Urinary bladder (tissue), 4 donors: ENCODE measurements around the gene PPIP5K2. TPM values are rescaled to one million over a fixed set of nuclear protein-coding genes. Genes with fewer than 3 reads are reported as not detected.

Experiments
- DNase-seq: peaks from one replicate; pipeline ENCODE4 v3.0.0-alpha.2; 2015; ENCODE audit errors: extremely low spot score
- H3K27ac ChIP-seq: one replicate; pipeline ENCODE4 v1.5.1; 2013; ENCODE audit warnings: low read depth, mild to moderate bottlenecking, moderate library complexity
- H3K36me3 ChIP-seq: one replicate; pipeline ENCODE4 v1.6.1; 2013; ENCODE audit warnings: mild to moderate bottlenecking, moderate library complexity; ENCODE audit not compliant: insufficient read depth
- H3K4me1 ChIP-seq: one replicate; pipeline ENCODE4 v1.6.1; 2013; ENCODE audit warnings: mild to moderate bottlenecking, moderate library complexity; ENCODE audit not compliant: insufficient read depth
- H3K4me3 ChIP-seq: one replicate; pipeline ENCODE4 v1.5.1; 2013; ENCODE audit warnings: low read depth, low read length
- WGBS: extraction: QIAGEN DNeasy Blood & Tissue Kit; methylation state at CpG from one replicate; pipeline ENCODE4 v1.1.7; 2013; 5-methylcytosine and 5-hydroxymethylcytosine counted together
- polyA plus RNA-seq: library from polyadenylated mRNA; stranded (reverse); fragments of 200-250 nt; gene quantifications from one replicate; pipeline ENCODE4 v1.2.3, GENCODE V29; 2013
- total RNA-seq: library from RNA; depleted of rRNA; stranded (reverse); fragments of >200 nt; gene quantifications from one replicate; pipeline ENCODE4 v1.2.3, GENCODE V29; 2014
- donor health status: healthy with polysubstance abuse.
- donor health status: healthy.

The PPIP5K2 gene
- total and polyA plus RNA-seq, 2 donors = 13.8 to 143 TPM

GRCh38 chr5:103224118-103224893 is 104.2 kb downstream of the PPIP5K2 start:
- H3K4me3 ChIP-seq = no peak overlapping the region
- H3K27ac ChIP-seq = no peak overlapping the region
- no peaks in the 10 kb centered on the region for H3K4me1 ChIP-seq
- DNase-seq = no peak
- WGBS = 55% methylated on average over 11 of the region's 11 CpGs
- no peaks in the 10 kb centered on the region for H3K36me3 ChIP-seq

- Histone ChIP-seq H3K4me1 (no peaks in the 10 kb centered on the region), H3K27ac (no peak overlapping the region), H3K4me3 (no peak overlapping the region), H3K36me3 (no peaks in the 10 kb centered on the region)
- no peak for DNase-seq
- 85% methylated on average over 5 of the region's 5 CpGs for WGBS
These were observed 104.8 kb downstream of the PPIP5K2 start for GRCh38 chr5:103224894-103225246.

GRCh38 chr5:103228061-103228460 is 108.0 kb downstream of the PPIP5K2 start:
- WGBS = 84% methylated on average over 5 of the region's 5 CpGs
- H3K4me1 ChIP-seq = no peaks in the 10 kb centered on the region
- H3K36me3 ChIP-seq = no peaks in the 10 kb centered on the region
- no peak overlapping the region for H3K4me3 ChIP-seq
- no peak overlapping the region for H3K27ac ChIP-seq
- no peak for DNase-seq

- 81% methylated on average over 1 of the region's 1 CpG for WGBS
- Histone ChIP-seq H3K4me3 (no peak overlapping the region), H3K36me3 (no peaks in the 10 kb centered on the region), H3K27ac (no peak overlapping the region), H3K4me1 (no peaks in the 10 kb centered on the region)
- no peak for DNase-seq
These were observed 108.5 kb downstream of the PPIP5K2 start for GRCh38 chr5:103228588-103228987.

GRCh38 chr5:103232393-103232999 is 112.4 kb downstream of the PPIP5K2 start:
- 78% methylated on average over 7 of the region's 7 CpGs for WGBS
- no peak for DNase-seq

GRCh38 chr5:103234239-103234975 is 114.3 kb downstream of the PPIP5K2 start:
- Histone ChIP-seq H3K36me3 (no peaks in the 10 kb centered on the region), H3K27ac (no peak overlapping the region), H3K4me1 (no peaks in the 10 kb centered on the region), H3K4me3 (no peak overlapping the region)
- no peak for DNase-seq
- WGBS = 81% methylated on average over 4 of the region's 4 CpGs

More at GRCh38 chr5:103232393-103232999, 112.4 kb downstream of the PPIP5K2 start:
- Histone ChIP-seq H3K4me1 (no peaks in the 10 kb centered on the region), H3K27ac (no peak overlapping the region), H3K36me3 (no peaks in the 10 kb centered on the region), H3K4me3 (no peak overlapping the region)

- Histone ChIP-seq H3K27ac (no peak overlapping the region), H3K4me3 (no peak overlapping the region), H3K36me3 (no peaks in the 10 kb centered on the region), H3K4me1 (no peaks in the 10 kb centered on the region)
- WGBS = 80% methylated on average over 1 of the region's 1 CpG
- DNase-seq = no peak
These were observed 115.8 kb downstream of the PPIP5K2 start for GRCh38 chr5:103235891-103236290.

GRCh38 chr5:103237778-103238177 is 117.7 kb downstream of the PPIP5K2 start:
- no peak overlapping the region for H3K27ac ChIP-seq
- no peaks in the 10 kb centered on the region for H3K4me1 ChIP-seq
- WGBS = 84% methylated on average over 1 of the region's 1 CpG
- H3K36me3 ChIP-seq = no peaks in the 10 kb centered on the region
- DNase-seq = no peak
- no peak overlapping the region for H3K4me3 ChIP-seq

- H3K4me1 ChIP-seq = no peaks in the 10 kb centered on the region
- H3K36me3 ChIP-seq = no peaks in the 10 kb centered on the region
- H3K27ac ChIP-seq = no peak overlapping the region
- H3K4me3 ChIP-seq = no peak overlapping the region
- 35% methylated on average over 2 of the region's 2 CpGs for WGBS
- no peak for DNase-seq
These were observed 123.6 kb downstream of the PPIP5K2 start for GRCh38 chr5:103243665-103244064.

GRCh38 chr5:103244398-103244797 is 124.3 kb downstream of the PPIP5K2 start:
- Histone ChIP-seq H3K4me1 (no peaks in the 10 kb centered on the region), H3K36me3 (no peaks in the 10 kb centered on the region), H3K27ac (no peak overlapping the region), H3K4me3 (no peak overlapping the region)
- DNase-seq = no peak

- WGBS = 89% methylated on average over 4 of the region's 4 CpGs
- H3K4me3 ChIP-seq = no peak overlapping the region
- H3K4me1 ChIP-seq = no peaks in the 10 kb centered on the region
- no peaks in the 10 kb centered on the region for H3K36me3 ChIP-seq
- DNase-seq = no peak
- H3K27ac ChIP-seq = no peak overlapping the region
These were observed 125.7 kb downstream of the PPIP5K2 start for GRCh38 chr5:103245761-103246160.

GRCh38 chr5:103247118-103247517 is 127.0 kb downstream of the PPIP5K2 start:
- 96% methylated on average over 1 of the region's 1 CpG for WGBS
- no peaks in the 10 kb centered on the region for H3K36me3 ChIP-seq
- DNase-seq = no peak
- H3K27ac ChIP-seq = no peak overlapping the region
- H3K4me3 ChIP-seq = no peak overlapping the region
- H3K4me1 ChIP-seq = no peaks in the 10 kb centered on the region

GRCh38 chr5:103249068-103249467 is 129.0 kb downstream of the PPIP5K2 start:
- Histone ChIP-seq H3K4me3 (no peak overlapping the region), H3K4me1 (no peaks in the 10 kb centered on the region), H3K36me3 (no peaks in the 10 kb centered on the region), H3K27ac (no peak overlapping the region)
- WGBS = 92% methylated on average over 2 of the region's 2 CpGs
- no peak for DNase-seq

GRCh38 chr5:103254921-103255320 is 134.8 kb downstream of the PPIP5K2 start:
- DNase-seq = no peak
- H3K36me3 ChIP-seq = no peaks in the 10 kb centered on the region
- WGBS = 54% methylated on average over 1 of the region's 1 CpG
- no peaks in the 10 kb centered on the region for H3K4me1 ChIP-seq
- H3K4me3 ChIP-seq = no peak overlapping the region
- no peak overlapping the region for H3K27ac ChIP-seq
